H1 (cell line): ENCODE data around the gene KCNQ1. TPM values are rescaled to one million over a fixed set of nuclear protein-coding genes. Genes with fewer than 3 reads are reported as not detected.

Experiments
- ASH2L ChIP-seq: fragments of 200-600, 300-600 bp; sonication (generic); IDR thresholded peaks from one replicate; pipeline ENCODE4 v1.7.1; 2017; ENCODE audit warnings: low read length
- CBX8 ChIP-seq: fragments of 300-800, 300-1000 bp; sonication (generic); IDR thresholded peaks from 2 replicates; pipeline ENCODE4 v1.7.1; 2016; ENCODE audit warnings: low read depth, low read length, borderline replicate concordance
- NANOG ChIP-seq: IDR thresholded peaks from 2 replicates; pipeline ENCODE4 v1.6.1; 2011; ENCODE audit warnings: low read length, low read depth, mild to moderate bottlenecking, inconsistent platforms; ENCODE audit not compliant: insufficient read depth, poor library complexity, severe bottlenecking
- TEAD4 ChIP-seq: IDR thresholded peaks from 2 replicates; pipeline ENCODE4 v1.6.1; 2012; ENCODE audit warnings: low read depth, low read length, inconsistent platforms, mixed read lengths
- polyA plus RNA-seq, 7 experiments: library from polyadenylated mRNA; depleted of rRNA in 3 of 7; stranded (reverse) in 5 of 7; unstranded in 2 of 7; fragments of >200 nt in 5 of 7; fragments of 200-250 nt in 2 of 7; gene quantifications; 1 replicate in 5 of 7; 2 replicates in 1 of 7; 4 replicates in 1 of 7; pipeline versions ENCODE4 v1.2.1 to v1.2.3, GENCODE V29; 2011 to 2013; ENCODE audit warnings: missing spikeins in 2 of 7, mixed read lengths in 2 of 7
- total RNA-seq: library from RNA; stranded (reverse); fragmentation: NEBNext Ultra II Directional; extraction: Animal tissue kit (Norgen Biotek cat#: 25700); gene quantifications from 2 replicates; pipeline ENCODE4 v1.2.1, GENCODE V29; 2021

KCNQ1 gene
- total and polyA plus RNA-seq, 2 of the 8 experiments (the other 6 are each of a cell fraction or from before 2014, with no cell fraction given) = 1.9 to 2.0 TPM

DNA sequence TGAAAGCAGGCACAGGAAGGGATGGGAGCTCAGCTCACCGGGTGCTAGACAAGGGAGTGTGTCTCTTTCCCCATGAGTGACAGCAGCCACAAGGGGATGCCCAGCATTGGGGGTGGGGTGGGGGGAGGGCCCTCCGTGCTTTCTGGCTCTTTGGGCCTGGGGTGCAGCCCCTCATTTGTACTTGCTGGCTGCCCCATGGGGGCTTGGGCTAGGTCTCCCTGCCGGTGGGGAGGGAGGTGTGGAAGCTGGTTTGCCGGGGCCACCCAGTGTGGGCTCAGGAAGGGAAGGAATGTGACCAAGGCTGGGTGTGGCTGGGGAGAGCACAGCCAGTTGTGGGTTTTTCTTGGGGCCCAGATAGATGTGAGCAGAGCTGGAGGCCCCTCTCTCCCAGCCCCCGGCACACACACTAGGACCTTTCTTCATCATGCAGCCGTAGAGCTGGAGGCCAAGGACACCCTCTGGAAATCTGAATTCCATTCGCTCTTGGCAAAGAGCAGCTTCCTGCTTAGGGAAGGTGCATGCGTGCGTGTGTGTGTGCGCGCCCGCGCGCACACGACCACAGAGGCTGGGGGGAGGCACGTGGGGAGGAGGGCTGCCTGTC is 229.2 kb downstream of the KCNQ1 start (continued):
- TF ChIP-seq CBX8 (no peak), TEAD4 (no peak), NANOG (no peak), ASH2L (no peak)
